B cell (primary cell): ENCODE results near the gene GPX2.

Source experiments
- CTCF ChIP-seq: fragments of 200-600 bp; IDR thresholded peaks from one replicate; pipeline ENCODE4 v1.8.0; 2022; ENCODE audit warnings: antibody characterized with exemption, mild to moderate bottlenecking
- EZH2 ChIP-seq: IDR thresholded peaks from 2 replicates; pipeline ENCODE4 v1.6.1; 2012; ENCODE audit warnings: borderline replicate concordance, low read depth, mild to moderate bottlenecking, moderate library complexity, low read length; ENCODE audit not compliant: insufficient read depth, poor library complexity, severe bottlenecking

GRCh38 chr14:64968167-64968566, 25.6 kb upstream of the GPX2 start:
- no peak for TF ChIP-seq EZH2
- no peak for TF ChIP-seq CTCF
